ENCODE results near the gene KRT17. TPM values are rescaled to one million over a fixed set of nuclear protein-coding genes. Genes with fewer than 3 reads are reported as not detected.

KRT17 gene
- total and polyA plus RNA-seq, 2 of the 4 experiments (the other 2 are of a cell fraction) = 2.5 to 4.6 TPM

GRCh38 chr17:41617136-41617535 is 7.2 kb downstream of the KRT17 start:
- no peak overlapping the region for H3K4me3 ChIP-seq (ENCODE audit: insufficient read depth, low read depth, low read length)
- in situ Hi-C loops (cut with MboI; ENCODE audit: low sequenced_read_pairs) = no loop called here
- peaks cover 35% of the 10 kb centered on the region for H3K27me3 ChIP-seq (ENCODE audit: control insufficient read depth, insufficient read depth, low read length)
- no peak overlapping the region for H3K4ac ChIP-seq (ENCODE audit: low read depth, low read length)
- H3K14ac ChIP-seq (replicated peaks; ENCODE audit: low read depth, low read length) = no peak overlapping the region
- no peak overlapping the region for H2AK5ac ChIP-seq (ENCODE audit: low read depth, low read length)
- CTCF ChIA-PET = no interaction called here
- H3K9ac ChIP-seq (ENCODE audit: low read depth, low read length) = no peak overlapping the region
- no peak overlapping the region for H3K4me2 ChIP-seq (ENCODE audit: low read depth, low read length)
- H2BK120ac ChIP-seq (ENCODE audit: low read depth, low read length) = no peak overlapping the region
- H3K18ac ChIP-seq (ENCODE audit: low read depth, low read length) = no peak overlapping the region
- H3K9me1 ChIP-seq (ENCODE audit: insufficient read depth, low read length) = no peaks in the 10 kb centered on the region
- POLR2A ChIA-PET (ENCODE audit: unreplicated experiment) = no interaction called here
- H3K9me3 ChIP-seq (ENCODE audit: control insufficient read depth, insufficient read depth, low read length) = no peaks in the 10 kb centered on the region
- H2BK15ac ChIP-seq (ENCODE audit: low read depth, low read length) = no peak overlapping the region
- H3K79me1 ChIP-seq (ENCODE audit: low read depth in 1 of 2, low read length in 2 of 2) = no peaks in the 10 kb centered on the region
- H4K5ac ChIP-seq (ENCODE audit: low read depth, low read length) = no peak overlapping the region
- no peak overlapping the region for H2BK20ac ChIP-seq (ENCODE audit: low read depth, low read length)
- ATAC-seq (ENCODE audit: low read depth) = no peak
- dilution Hi-C loops (cut with HindIII; ENCODE audit: low sequenced_read_pairs, unreplicated experiment) = no loop called here
- H4K91ac ChIP-seq (ENCODE audit: insufficient read depth, low read depth, low read length) = no peak overlapping the region
- H4K20me1 ChIP-seq (ENCODE audit: insufficient read depth, low read length) = no peaks in the 10 kb centered on the region
- H2BK5ac ChIP-seq (ENCODE audit: low read depth, low read length, poor library complexity, severe bottlenecking) = no peak overlapping the region
- DNase-seq = no peak
- no peak overlapping the region for H2AFZ ChIP-seq (replicated peaks; ENCODE audit: low read length, poor library complexity)
- H2AK9ac ChIP-seq (replicated peaks; ENCODE audit: low read depth, low read length, poor library complexity) = no peak overlapping the region
- no peaks in the 10 kb centered on the region for H3K36me3 ChIP-seq (ENCODE audit: control insufficient read depth, insufficient read depth, low read length)
- H3K4me1 ChIP-seq (ENCODE audit: control insufficient read depth, insufficient read depth, low read length) = no peaks in the 10 kb centered on the region
- no peak for TF ChIP-seq BHLHE40 (IDR thresholded peaks at IDR 0.05; ENCODE audit: low read depth, low read length)
- TF ChIP-seq MAFK (IDR thresholded peaks at IDR 0.05; ENCODE audit: low read depth, low read length) = no peak
- no peak for TF ChIP-seq CHD1 (IDR thresholded peaks at IDR 0.05; ENCODE audit: low read depth, low read length)
- TF ChIP-seq ELK1 (IDR thresholded peaks at IDR 0.05; ENCODE audit: borderline replicate concordance, low read depth, low read length) = no peak
- no peak for TF ChIP-seq RCOR1 (IDR thresholded peaks at IDR 0.05; ENCODE audit: insufficient replicate concordance, low read length)
- TF ChIP-seq POLR2A (IDR thresholded peaks at IDR 0.05; ENCODE audit: low read depth, low read length) = no peak
- no peak for TF ChIP-seq RAD21 (IDR thresholded peaks at IDR 0.05; ENCODE audit: low read length)
- TF ChIP-seq FOS (IDR thresholded peaks at IDR 0.05; ENCODE audit: low read depth, low read length) = no peak
- no TSS peak for BruUV-seq (replicated peaks)
- no CpG with 5 or more reads among the region's 3 CpGs for WGBS, 2 experiments (ENCODE audit: extremely low coverage in 2 of 2, insufficient read length in 1 of 2)
- intact Hi-C loops (cut with micrococcal nuclease) = no loop called here
- H4K8ac ChIP-seq (ENCODE audit: low read depth in 2 of 2, low read length in 2 of 2) = no peak overlapping the region
- H3K23ac ChIP-seq (ENCODE audit: low read depth, low read length) = no peak overlapping the region
- H3K56ac ChIP-seq (ENCODE audit: extremely low read depth, insufficient read depth, low read length) = no peak overlapping the region
- H3K27ac ChIP-seq (ENCODE audit: insufficient read depth, low read length) = no peak overlapping the region

All from IMR-90 (cell line).